D341Med (cell line): ENCODE measurements around the gene SPNS1.
"Not testable (repeated sequence)": the region's sequence is repeated elsewhere in the genome, so short reads cannot be mapped to it uniquely, and the experiment has no call there.

ENCODE experiments used
- DNase-seq: peaks from one replicate; pipeline ENCODE4 v3.0.0; 2012; ENCODE audit warnings: low spot score

SPNS1 gene, protein sequence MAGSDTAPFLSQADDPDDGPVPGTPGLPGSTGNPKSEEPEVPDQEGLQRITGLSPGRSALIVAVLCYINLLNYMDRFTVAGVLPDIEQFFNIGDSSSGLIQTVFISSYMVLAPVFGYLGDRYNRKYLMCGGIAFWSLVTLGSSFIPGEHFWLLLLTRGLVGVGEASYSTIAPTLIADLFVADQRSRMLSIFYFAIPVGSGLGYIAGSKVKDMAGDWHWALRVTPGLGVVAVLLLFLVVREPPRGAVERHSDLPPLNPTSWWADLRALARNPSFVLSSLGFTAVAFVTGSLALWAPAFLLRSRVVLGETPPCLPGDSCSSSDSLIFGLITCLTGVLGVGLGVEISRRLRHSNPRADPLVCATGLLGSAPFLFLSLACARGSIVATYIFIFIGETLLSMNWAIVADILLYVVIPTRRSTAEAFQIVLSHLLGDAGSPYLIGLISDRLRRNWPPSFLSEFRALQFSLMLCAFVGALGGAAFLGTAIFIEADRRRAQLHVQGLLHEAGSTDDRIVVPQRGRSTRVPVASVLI

GRCh38 chr16:28974437-28975157 is at the start of gene SPNS1:
Gene SPNS1, plus strand, starts transcription at chr16:28974778. Its CDS starts 374 bp downstream, at chr16:28975152.
- DNase-seq: peak; percentile 98

DNA sequence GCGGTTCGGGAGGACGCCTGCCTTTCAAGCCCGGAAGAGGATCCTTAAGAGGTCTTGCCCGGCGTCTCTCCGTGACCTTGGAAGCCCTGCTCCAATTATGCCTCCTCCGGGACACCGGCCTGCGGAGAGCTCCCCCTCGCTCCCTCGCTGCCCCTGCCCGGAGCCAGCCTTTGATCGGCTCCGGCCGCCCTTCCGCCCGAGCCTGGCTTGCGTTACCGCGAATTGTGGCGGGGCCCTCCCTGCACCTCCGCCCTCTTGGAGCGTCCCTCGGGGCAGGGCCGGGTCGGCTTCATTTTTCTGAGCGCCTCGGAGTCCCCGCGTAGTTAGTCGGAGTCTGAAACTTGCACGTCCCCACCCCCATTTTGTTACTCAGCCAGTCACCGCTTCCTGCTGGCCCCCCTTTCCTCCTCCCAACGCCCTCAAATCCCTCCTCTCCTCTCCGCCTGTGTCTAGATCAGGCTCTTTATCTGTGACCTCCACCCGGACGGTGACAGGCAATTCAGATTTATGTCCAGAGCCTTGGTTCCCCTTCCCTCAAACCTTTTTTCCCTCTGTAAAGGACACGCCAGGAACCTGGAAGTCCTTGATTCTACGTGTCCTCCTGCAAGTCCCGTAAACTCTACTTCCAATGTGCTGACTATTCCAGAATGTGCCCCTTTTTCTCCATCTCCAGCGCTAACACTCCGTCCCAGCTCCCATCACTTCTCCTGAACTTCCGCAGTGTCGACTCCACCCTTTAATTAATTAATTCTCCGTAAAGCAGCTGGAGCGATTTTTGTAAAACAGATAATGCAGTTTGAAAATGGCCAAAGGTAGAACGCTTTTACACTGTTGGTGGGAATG is 49.0 kb upstream of the SPNS1 start:
- DNase-seq: peak; percentile 74

- DNase-seq: not testable (repeated sequence)
These were observed 48.3 kb upstream of the SPNS1 start for GRCh38 chr16:28926284-28926683.

- no peak for DNase-seq
These were observed 46.8 kb upstream of the SPNS1 start for GRCh38 chr16:28927815-28928214.

DNA sequence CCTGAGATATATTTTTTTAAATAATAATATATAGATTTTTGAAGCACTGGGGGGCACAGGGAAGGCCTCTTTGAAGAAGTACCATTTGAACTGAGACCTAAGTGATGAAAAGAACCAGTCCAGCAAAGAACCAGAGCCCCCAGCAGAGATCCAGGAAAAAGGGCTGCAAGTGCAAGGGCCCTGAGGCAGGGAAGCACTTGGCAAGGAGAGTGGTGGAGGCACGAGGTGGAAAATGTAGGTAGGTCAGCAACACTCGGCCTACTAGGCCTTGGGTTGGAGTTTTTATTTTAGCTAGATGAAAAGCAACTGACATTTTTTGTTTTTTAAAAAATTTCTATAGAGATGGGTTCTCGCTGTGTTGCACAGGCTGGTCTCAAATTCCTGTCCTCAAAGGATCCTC is 44.4 kb upstream of the SPNS1 start:
- no peak for DNase-seq

- peak; percentile 75 for DNase-seq
These were observed 43.9 kb upstream of the SPNS1 start for GRCh38 chr16:28930652-28931051.

GRCh38 chr16:28931801-28932225 is 42.8 kb upstream of the SPNS1 start, which contains the start of gene CD19:
Gene CD19, plus strand, starts transcription at chr16:28931971. Its CDS starts 30 bp downstream, at chr16:28932001.
- DNase-seq: no peak

- peak; percentile 55 for DNase-seq
These were observed 42.0 kb upstream of the SPNS1 start for GRCh38 chr16:28932339-28933141.

GRCh38 chr16:28933171-28933570 is 41.4 kb upstream of the SPNS1 start:
- DNase-seq: no peak

DNA sequence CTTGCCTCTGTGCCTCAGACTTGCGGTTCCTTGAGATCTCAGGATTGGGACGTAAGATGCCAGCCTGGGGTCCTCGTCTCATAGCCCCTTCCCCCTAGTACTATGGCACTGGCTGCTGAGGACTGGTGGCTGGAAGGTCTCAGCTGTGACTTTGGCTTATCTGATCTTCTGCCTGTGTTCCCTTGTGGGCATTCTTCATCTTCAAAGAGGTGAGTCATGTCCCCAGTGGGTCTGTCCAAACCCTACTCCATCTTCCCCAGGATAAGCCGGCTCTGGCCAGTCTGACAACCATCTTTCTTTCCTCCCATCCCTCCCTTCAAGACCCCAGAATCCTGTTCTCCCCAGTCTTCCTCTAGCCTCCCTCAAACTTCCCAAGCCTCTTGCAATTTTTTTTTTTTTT is 39.2 kb upstream of the SPNS1 start:
- DNase-seq: no peak

DNA sequence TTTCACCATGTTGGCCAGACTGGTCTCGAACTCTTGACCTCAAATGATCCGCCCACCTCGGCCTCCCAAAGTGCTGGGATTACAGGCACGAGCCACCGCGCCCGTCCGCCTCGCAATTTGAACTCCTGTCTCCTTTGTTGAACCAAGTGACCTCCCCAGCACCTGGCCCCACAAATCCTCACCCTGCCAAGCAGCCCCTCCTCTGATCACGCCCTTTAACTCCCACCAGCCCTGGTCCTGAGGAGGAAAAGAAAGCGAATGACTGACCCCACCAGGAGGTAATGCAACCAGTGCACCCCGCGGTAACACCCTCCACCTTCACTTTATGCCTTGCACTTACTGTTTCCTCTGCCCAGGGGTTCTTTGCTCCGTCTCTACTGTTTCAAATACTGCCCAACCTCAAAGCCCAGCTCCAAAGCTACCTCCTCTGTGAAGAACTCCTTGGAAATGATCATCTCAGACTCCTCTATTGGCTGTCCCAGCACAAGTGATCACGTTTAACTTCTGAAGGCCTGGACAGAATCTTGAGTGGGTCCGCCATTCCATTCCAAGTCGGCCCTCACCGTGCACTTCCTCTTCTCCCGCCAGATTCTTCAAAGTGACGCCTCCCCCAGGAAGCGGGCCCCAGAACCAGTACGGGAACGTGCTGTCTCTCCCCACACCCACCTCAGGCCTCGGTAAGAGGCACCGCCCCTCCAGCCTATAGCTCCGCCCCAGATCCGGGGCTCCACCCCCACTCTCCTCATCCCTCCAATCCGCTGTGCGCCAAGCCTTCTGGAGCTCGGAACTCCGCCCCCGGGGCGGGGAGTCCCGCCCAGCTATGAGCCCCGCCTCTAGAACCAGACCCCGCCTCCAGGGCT is 38.4 kb upstream of the SPNS1 start:
- peak; percentile 65 for DNase-seq

GRCh38 chr16:28936784-28937155 is 37.8 kb upstream of the SPNS1 start:
- DNase-seq: no peak

- no peak for DNase-seq
These were observed 37.2 kb upstream of the SPNS1 start for GRCh38 chr16:28937222-28937876.

DNA sequence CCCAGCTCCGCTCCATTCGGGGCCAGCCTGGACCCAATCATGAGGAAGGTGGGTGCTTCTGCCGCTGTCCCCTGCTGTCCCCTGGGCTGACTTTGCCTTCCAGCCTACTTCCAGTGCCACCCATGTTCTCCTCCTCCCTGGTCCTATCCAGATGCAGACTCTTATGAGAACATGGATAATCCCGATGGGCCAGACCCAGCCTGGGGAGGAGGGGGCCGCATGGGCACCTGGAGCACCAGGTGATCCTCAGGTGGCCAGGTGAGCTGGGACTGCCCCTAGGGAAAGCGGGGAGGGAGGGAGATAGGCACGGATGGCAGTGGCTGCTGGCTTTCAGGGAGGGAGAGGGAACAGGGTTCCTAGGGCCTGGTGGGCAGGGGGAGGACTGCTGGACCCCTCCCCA is 35.9 kb upstream of the SPNS1 start:
- no peak for DNase-seq

DNA sequence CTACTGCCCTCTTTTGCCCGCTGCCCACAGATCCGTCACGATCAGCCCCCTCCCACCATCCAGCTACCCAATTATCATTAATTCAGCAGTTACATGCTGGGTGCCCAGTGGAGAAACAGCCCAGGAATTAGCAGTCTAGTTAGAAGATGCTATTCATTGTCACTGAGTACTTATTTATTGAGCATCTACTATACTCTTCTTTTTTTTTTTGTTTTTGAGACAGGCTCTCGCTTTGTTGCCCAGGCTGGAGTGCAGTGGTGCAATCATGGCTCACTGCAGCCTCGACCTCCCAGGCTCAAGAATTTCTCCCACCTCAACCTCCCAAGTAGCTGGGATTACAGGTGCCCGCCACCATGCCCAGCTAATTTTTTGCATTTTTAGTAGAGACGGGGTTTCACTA is 34.8 kb upstream of the SPNS1 start:
- not testable (repeated sequence) for DNase-seq

DNA sequence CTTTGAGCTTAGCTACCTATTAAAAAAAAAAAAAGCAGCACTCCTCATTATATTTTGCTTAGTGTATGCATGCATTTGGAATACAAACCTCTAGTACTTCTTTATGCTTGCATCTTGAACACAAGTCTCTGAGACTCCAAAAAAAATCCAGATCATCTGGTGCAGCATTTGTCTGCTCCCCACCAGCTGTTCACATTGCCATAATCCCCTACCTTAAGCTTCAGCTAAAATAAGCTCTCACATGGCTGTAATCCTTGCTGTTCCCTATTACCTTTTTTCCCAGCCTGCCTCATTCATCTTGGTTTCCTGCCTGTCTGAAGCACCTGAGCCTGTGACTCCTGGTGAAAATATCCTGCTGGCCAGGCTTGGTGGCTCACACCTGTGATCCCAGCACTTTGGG is 31.3 kb upstream of the SPNS1 start:
- DNase-seq: peak; percentile 58

- no peak for DNase-seq
These were observed 27.9 kb upstream of the SPNS1 start for GRCh38 chr16:28946681-28947080.

DNA sequence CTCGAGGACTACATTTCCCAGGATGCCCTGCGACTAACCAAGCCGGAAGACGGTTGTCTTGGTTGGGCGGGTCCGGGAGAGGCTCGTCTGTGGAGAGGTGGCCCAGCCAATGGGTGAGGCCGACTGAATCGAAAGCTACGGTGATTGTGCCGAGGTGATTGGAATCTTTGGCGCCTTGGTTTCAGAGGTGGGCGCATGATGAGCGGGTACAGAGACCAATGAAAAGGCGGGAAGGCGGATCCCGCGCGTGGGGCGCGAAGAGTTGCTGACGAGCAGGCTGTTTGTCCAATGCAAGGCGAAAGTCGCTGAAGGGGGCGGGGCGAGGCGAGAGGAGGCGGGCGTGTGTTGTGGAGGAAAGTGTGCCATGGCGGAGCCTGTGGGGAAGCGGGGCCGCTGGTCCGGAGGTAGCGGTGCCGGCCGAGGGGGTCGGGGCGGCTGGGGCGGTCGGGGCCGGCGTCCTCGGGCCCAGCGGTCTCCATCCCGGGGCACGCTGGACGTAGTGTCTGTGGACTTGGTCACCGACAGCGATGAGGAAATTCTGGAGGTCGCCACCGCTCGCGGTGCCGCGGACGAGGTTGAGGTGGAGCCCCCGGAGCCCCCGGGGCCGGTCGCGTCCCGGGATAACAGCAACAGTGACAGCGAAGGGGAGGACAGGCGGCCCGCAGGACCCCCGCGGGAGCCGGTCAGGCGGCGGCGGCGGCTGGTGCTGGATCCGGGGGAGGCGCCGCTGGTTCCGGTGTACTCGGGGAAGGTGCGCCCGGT is 23.7 kb upstream of the SPNS1 start, which contains the start of gene NFATC2IP:
NFATC2IP (plus strand) TSS at position 290 of the 762 bp plus-strand sequence; CDS start at position 365, 75 bp downstream.
- peak; percentile 96 for DNase-seq
